DOHH2 (cell line): ENCODE measurements around the gene FKBP15.

Source experiments
- EZH2phosphoT487 ChIP-seq: fragments of 200-600 bp; sonication (generic); IDR thresholded peaks from 2 replicates; pipeline ENCODE4 v1.6.1; 2017; ENCODE audit warnings: borderline replicate concordance, mild to moderate bottlenecking, antibody characterized with exemption, low read length, moderate library complexity, mixed read lengths
- TF ChIP-seq, protein P1 (sequence below): fragments of 200-600 bp; sonication (generic); IDR thresholded peaks from one replicate; pipeline ENCODE4 v1.5.1; 2014; ENCODE audit warnings: antibody characterized with exemption, mild to moderate bottlenecking, low read depth, low read length; ENCODE audit not compliant: poor library complexity, severe bottlenecking

DNA sequence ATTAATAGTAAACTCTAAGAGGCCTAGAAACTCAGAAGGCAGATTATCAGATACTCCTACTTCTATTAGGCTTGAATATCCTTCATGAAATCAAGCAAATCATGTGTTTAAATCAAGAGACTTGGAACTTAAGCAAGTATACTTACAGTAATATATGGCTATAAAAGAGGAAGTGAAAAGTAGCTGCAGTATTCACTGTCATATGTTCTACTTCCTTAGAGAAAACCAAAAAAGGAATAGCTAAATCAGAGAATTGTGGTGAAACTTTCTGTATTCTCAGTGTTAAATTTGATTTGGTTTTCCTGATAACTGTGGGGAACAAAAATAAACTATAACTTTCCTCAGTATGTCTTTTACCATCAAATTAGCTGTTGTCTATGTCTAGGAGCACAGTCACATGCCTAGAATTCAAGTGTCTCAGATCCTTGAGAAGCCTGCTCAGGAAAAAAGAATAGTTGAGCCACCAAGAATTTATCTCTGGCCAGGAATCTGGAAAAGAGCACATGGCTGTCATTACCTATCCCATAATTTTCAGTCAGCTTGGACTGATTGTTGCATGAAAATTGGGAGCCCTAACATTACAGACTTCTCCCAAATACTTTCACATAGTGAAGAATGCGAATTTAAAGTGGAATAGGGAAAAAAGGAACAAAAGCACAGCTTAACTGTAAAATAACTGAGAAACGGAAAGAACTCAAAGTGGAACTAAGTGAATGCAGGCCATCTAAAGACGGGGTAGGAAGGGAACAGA, 1.7 kb downstream of the FKBP15 start:
- no peak for TF ChIP-seq EZH2phosphoT487
- TF ChIP-seq, protein P1, sequence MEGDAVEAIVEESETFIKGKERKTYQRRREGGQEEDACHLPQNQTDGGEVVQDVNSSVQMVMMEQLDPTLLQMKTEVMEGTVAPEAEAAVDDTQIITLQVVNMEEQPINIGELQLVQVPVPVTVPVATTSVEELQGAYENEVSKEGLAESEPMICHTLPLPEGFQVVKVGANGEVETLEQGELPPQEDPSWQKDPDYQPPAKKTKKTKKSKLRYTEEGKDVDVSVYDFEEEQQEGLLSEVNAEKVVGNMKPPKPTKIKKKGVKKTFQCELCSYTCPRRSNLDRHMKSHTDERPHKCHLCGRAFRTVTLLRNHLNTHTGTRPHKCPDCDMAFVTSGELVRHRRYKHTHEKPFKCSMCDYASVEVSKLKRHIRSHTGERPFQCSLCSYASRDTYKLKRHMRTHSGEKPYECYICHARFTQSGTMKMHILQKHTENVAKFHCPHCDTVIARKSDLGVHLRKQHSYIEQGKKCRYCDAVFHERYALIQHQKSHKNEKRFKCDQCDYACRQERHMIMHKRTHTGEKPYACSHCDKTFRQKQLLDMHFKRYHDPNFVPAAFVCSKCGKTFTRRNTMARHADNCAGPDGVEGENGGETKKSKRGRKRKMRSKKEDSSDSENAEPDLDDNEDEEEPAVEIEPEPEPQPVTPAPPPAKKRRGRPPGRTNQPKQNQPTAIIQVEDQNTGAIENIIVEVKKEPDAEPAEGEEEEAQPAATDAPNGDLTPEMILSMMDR, result no peak
